ENCODE data around the gene NECTIN2.

Gene NECTIN2

GRCh38 chr19:44927746-44928145 lies 81.6 kb downstream of the NECTIN2 start:
- Histone ChIP-seq H3K36me3 (ENCODE audit: insufficient read depth, insufficient read length, low read length) (no peaks in the 10 kb centered on the region), H3K9ac (ENCODE audit: insufficient read length, low read depth) (no peak overlapping the region), H3K27me3 (ENCODE audit: insufficient read depth, insufficient read length) (no peaks in the 10 kb centered on the region), H3K4me1 (ENCODE audit: insufficient read depth, insufficient read length) (peaks cover 7% of the 10 kb centered on the region), H3K4me3 (ENCODE audit: insufficient read length, low read depth) (no peak overlapping the region), H3K9me3 (ENCODE audit: insufficient read depth, low read length) (no peaks in the 10 kb centered on the region)
- DNase-seq (ENCODE audit: low read depth, low spot score), result no peak
- TF ChIP-seq ZNF274 (IDR thresholded peaks at IDR 0.05; ENCODE audit: low read depth, low read length), result no peak
- no peak for TF ChIP-seq SUZ12 (IDR thresholded peaks at IDR 0.05; ENCODE audit: extremely low read depth, insufficient read depth, insufficient read length)
- TF ChIP-seq YY1 (IDR thresholded peaks at IDR 0.05; ENCODE audit: insufficient read depth, insufficient read length), result no peak

DNA sequence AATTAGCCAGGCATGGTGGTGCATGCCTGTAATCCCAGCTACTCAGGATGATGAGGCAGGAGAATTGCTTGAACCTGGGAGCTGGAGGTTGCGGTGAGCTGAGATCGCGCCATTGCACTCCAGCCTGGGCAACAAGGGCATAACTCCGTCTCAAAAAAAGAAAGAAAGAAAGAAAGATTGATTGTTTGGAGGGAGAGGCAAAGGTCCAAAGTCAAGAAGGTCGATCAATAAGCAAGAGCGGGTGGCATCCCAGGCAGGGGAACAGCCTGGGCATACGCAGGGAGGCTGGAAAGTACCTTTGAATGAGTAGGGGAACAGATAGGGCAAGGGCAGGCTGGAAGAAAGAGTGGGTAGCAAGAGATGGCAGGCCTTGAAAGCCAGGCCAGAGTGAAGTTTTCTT lies 84.0 kb downstream of the NECTIN2 start:
- H3K36me3 ChIP-seq (ENCODE audit: insufficient read depth, insufficient read length, low read length), result no peaks in the 10 kb centered on the region
- no peak overlapping the region for H3K9ac ChIP-seq (ENCODE audit: insufficient read length, low read depth)
- no peak for DNase-seq (ENCODE audit: low read depth, low spot score)
- no peak overlapping the region for H3K4me3 ChIP-seq (ENCODE audit: insufficient read length, low read depth)
- no peaks in the 10 kb centered on the region for H3K9me3 ChIP-seq (ENCODE audit: insufficient read depth, low read length)
- no peak for TF ChIP-seq SUZ12 (IDR thresholded peaks at IDR 0.05; ENCODE audit: extremely low read depth, insufficient read depth, insufficient read length)
- H3K4me1 ChIP-seq (ENCODE audit: insufficient read depth, insufficient read length), result peaks cover 4% of the 10 kb centered on the region
- no peaks in the 10 kb centered on the region for H3K27me3 ChIP-seq (ENCODE audit: insufficient read depth, insufficient read length)

GRCh38 chr19:44931541-44931940 lies 85.4 kb downstream of the NECTIN2 start:
- Histone ChIP-seq H3K27me3 (ENCODE audit: insufficient read depth, insufficient read length) (no peaks in the 10 kb centered on the region), H3K9me3 (ENCODE audit: insufficient read depth, low read length) (no peaks in the 10 kb centered on the region), H3K9ac (ENCODE audit: insufficient read length, low read depth) (no peak overlapping the region), H3K4me1 (ENCODE audit: insufficient read depth, insufficient read length) (no peaks in the 10 kb centered on the region), H3K36me3 (ENCODE audit: insufficient read depth, insufficient read length, low read length) (no peaks in the 10 kb centered on the region), H3K4me3 (ENCODE audit: insufficient read length, low read depth) (no peak overlapping the region)
- no peak for TF ChIP-seq ZNF274 (IDR thresholded peaks at IDR 0.05; ENCODE audit: low read depth, low read length)
- no peak for TF ChIP-seq SUZ12 (IDR thresholded peaks at IDR 0.05; ENCODE audit: extremely low read depth, insufficient read depth, insufficient read length)
- TF ChIP-seq YY1 (IDR thresholded peaks at IDR 0.05; ENCODE audit: insufficient read depth, insufficient read length), result no peak
- DNase-seq (ENCODE audit: low read depth, low spot score), result no peak

Data from NT2/D1 (cell line).